HL-60 (cell line): ENCODE measurements around the gene LRIT2.

Experiments
- DNase-seq, 2 experiments: peaks; one replicate each; pipeline ENCODE4 v3.0.0-alpha.2; 2010 to 2020; ENCODE audit warnings: low read depth in 1 of 2, low spot score in 1 of 2
- H3K27ac ChIP-seq: fragments of 250-450 bp; sonication (Bioruptor Pico); replicated peaks from 2 replicates; pipeline ENCODE4 v1.5.1; 2020; ENCODE audit warnings: mild to moderate bottlenecking, moderate library complexity
- H3K27me3 ChIP-seq: fragments of 250-450 bp; sonication (Bioruptor Pico); 2 replicates; pipeline ENCODE4 v1.5.1; 2021; ENCODE audit warnings: mild to moderate bottlenecking, moderate library complexity; ENCODE audit not compliant: insufficient read depth, poor library complexity, severe bottlenecking
- H3K4me3 ChIP-seq: replicated peaks from 2 replicates; pipeline ENCODE4 v1.5.1; 2011; ENCODE audit warnings: mild to moderate bottlenecking, control low read depth, low read length; ENCODE audit not compliant: insufficient read depth
- GABPA ChIP-seq: IDR thresholded peaks from 2 replicates; pipeline ENCODE4 v1.6.1; 2012; ENCODE audit warnings: low read depth
- POLR2AphosphoS5 ChIP-seq: IDR thresholded peaks from 2 replicates; pipeline ENCODE4 v1.6.1; 2012; ENCODE audit warnings: low read depth
- SPI1 ChIP-seq: IDR thresholded peaks from 2 replicates; pipeline ENCODE4 v1.6.1; 2012; ENCODE audit warnings: low read depth, mild to moderate bottlenecking, borderline replicate concordance
- TF ChIP-seq, protein P1 (sequence below): IDR thresholded peaks from 2 replicates; pipeline ENCODE4 v1.6.1; 2012; ENCODE audit warnings: low read depth; ENCODE audit not compliant: insufficient replicate concordance
- TF ChIP-seq, protein P2 (sequence below): IDR thresholded peaks from one replicate; pipeline ENCODE4 v1.5.1; 2011; ENCODE audit warnings: low read length, control low read depth, inconsistent platforms; ENCODE audit not compliant: insufficient read depth

Gene LRIT2

GRCh38 chr10:84194424-84195043 lies 30.8 kb downstream of the LRIT2 start, which contains the start of gene CDHR1:
CDHR1 (plus strand) TSS chr10:84194537; CDS start chr10:84194761, 224 bp downstream.
- H3K27me3 ChIP-seq = peaks cover 33% of the 10 kb centered on the region
- no peak for DNase-seq
- TF ChIP-seq, protein P1, sequence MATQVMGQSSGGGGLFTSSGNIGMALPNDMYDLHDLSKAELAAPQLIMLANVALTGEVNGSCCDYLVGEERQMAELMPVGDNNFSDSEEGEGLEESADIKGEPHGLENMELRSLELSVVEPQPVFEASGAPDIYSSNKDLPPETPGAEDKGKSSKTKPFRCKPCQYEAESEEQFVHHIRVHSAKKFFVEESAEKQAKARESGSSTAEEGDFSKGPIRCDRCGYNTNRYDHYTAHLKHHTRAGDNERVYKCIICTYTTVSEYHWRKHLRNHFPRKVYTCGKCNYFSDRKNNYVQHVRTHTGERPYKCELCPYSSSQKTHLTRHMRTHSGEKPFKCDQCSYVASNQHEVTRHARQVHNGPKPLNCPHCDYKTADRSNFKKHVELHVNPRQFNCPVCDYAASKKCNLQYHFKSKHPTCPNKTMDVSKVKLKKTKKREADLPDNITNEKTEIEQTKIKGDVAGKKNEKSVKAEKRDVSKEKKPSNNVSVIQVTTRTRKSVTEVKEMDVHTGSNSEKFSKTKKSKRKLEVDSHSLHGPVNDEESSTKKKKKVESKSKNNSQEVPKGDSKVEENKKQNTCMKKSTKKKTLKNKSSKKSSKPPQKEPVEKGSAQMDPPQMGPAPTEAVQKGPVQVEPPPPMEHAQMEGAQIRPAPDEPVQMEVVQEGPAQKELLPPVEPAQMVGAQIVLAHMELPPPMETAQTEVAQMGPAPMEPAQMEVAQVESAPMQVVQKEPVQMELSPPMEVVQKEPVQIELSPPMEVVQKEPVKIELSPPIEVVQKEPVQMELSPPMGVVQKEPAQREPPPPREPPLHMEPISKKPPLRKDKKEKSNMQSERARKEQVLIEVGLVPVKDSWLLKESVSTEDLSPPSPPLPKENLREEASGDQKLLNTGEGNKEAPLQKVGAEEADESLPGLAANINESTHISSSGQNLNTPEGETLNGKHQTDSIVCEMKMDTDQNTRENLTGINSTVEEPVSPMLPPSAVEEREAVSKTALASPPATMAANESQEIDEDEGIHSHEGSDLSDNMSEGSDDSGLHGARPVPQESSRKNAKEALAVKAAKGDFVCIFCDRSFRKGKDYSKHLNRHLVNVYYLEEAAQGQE = no peak
- no peak for TF ChIP-seq GABPA
- TF ChIP-seq POLR2AphosphoS5 = no peak
- TF ChIP-seq SPI1 = no peak
- TF ChIP-seq, protein P2, sequence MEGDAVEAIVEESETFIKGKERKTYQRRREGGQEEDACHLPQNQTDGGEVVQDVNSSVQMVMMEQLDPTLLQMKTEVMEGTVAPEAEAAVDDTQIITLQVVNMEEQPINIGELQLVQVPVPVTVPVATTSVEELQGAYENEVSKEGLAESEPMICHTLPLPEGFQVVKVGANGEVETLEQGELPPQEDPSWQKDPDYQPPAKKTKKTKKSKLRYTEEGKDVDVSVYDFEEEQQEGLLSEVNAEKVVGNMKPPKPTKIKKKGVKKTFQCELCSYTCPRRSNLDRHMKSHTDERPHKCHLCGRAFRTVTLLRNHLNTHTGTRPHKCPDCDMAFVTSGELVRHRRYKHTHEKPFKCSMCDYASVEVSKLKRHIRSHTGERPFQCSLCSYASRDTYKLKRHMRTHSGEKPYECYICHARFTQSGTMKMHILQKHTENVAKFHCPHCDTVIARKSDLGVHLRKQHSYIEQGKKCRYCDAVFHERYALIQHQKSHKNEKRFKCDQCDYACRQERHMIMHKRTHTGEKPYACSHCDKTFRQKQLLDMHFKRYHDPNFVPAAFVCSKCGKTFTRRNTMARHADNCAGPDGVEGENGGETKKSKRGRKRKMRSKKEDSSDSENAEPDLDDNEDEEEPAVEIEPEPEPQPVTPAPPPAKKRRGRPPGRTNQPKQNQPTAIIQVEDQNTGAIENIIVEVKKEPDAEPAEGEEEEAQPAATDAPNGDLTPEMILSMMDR = no peak

DNA sequence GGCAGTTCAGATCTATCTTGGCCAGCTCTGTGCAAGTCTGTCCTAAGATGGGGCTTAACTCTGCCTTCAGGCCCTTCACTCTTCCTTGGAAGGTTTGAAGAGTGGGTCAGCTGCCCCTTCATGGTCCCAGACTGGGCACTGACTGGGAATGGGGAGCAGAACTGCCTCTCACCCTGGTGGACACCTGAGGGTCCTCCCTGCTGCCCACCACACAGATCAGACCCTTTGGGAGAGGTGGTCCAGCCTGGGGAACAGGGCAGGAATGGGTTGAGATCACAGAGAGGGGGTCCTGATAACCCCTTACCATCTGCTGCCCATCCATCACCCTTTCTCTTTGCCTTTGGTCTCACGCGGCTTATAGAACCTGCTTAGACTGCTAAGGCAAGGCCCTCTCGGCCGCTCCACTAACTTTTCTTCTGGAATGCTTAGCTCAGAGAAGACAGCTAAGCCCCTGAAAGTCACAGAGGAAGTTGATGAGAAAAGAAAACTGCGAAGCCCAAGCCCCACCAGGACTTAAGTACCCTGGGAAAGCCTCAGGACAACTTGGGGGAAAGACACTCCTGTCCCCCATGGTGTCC lies 31.4 kb downstream of the LRIT2 start:
- no peak for TF ChIP-seq POLR2AphosphoS5
- TF ChIP-seq SPI1 = no peak
- TF ChIP-seq, protein P1 = no peak
- TF ChIP-seq, protein P2 = no peak
- TF ChIP-seq GABPA = no peak
- peaks cover 33% of the 10 kb centered on the region for H3K27me3 ChIP-seq
- no peak for DNase-seq
- no peak overlapping the region; the same call in 1 of the 2 replicates for H3K4me3 ChIP-seq
- no peak overlapping the region for H3K27ac ChIP-seq

More at GRCh38 chr10:84194424-84195043, 30.8 kb downstream of the LRIT2 start, which contains the start of gene CDHR1:
- Histone ChIP-seq H3K4me3 (no peak within 1 kb of the TSS; the same call in 1 of the 2 replicates), H3K27ac (no peak within 1 kb of the TSS)

- H3K27me3 ChIP-seq = peaks cover 30% of the 10 kb centered on the region
- DNase-seq = no peak
- no peak overlapping the region for H3K27ac ChIP-seq
- no peak overlapping the region for H3K4me3 ChIP-seq
- TF ChIP-seq, protein P1 = no peak
- TF ChIP-seq POLR2AphosphoS5 = no peak
- no peak for TF ChIP-seq GABPA
- TF ChIP-seq SPI1 = no peak
- TF ChIP-seq, protein P2 = no peak
These were observed 32.0 kb downstream of the LRIT2 start for GRCh38 chr10:84193327-84193726.
